HG02759 (cell line): ENCODE data around the gene EFNB1.

ENCODE experiments used
- ATAC-seq: cut with Tn5 transposase; IDR thresholded peaks from one replicate; pipeline ENCODE4 v1.9.1; 2021; ENCODE audit warnings: mild to moderate bottlenecking, moderate library complexity; ENCODE audit not compliant: unreplicated experiment

The EFNB1 gene

DNA sequence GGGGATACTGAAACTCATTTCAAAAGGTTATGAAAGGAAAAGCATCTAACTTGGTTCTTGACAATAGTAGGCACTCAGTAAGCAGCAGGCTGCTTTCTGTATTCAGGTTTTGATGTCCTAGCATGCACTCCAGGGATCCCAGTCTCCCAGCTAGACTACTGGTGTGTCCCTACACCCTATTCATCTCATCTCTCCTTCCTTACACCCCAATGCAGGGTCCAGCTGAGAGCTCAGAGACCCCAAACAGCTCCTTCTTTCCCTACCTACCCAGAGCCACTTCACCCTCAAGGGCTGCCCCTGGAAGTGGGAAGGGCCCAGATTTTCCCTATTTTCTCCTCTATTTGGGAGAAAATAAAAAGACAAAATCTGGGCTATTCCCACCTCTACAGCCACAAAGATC lies 1.6 kb upstream of the EFNB1 start:
- no peak for ATAC-seq

DNA sequence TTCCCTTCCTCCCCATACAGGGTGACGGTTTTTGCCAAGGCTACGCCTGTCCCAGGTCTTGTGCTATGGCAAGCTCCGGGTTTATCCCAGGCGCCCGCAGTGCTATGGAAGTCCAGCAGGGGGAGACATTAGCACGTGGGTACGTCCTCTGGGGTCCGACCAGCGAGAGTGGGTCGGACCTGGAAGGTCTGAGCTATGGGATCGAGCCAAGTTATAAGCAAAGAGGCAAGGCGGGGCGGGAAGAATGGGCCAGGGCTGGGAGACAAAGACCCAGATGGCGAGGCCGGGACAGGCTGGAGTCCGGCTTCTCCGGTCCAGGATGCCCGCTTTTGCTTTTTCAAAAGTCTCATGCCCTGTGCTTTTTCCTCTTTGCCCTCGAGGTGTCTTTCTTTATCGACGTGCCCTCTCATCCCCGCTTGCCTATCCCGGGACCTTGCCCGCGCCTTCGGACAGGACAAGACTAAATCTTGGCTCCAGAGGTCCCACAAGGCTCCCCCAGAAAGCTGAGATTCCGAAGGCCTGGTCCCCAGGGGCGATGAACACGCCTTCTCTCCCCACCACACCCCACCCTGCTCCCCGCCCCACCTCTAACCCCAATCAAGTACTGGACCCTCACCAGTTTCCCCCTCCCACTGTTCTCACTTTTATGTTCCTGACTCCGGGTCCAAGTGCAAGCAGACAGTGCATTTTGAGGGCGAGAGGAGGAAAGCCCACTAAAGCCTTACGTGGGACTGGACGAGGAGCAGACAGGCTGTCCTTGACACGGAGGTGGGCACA lies 785 bp upstream of the EFNB1 start:
- ATAC-seq = peak; percentile 47

DNA sequence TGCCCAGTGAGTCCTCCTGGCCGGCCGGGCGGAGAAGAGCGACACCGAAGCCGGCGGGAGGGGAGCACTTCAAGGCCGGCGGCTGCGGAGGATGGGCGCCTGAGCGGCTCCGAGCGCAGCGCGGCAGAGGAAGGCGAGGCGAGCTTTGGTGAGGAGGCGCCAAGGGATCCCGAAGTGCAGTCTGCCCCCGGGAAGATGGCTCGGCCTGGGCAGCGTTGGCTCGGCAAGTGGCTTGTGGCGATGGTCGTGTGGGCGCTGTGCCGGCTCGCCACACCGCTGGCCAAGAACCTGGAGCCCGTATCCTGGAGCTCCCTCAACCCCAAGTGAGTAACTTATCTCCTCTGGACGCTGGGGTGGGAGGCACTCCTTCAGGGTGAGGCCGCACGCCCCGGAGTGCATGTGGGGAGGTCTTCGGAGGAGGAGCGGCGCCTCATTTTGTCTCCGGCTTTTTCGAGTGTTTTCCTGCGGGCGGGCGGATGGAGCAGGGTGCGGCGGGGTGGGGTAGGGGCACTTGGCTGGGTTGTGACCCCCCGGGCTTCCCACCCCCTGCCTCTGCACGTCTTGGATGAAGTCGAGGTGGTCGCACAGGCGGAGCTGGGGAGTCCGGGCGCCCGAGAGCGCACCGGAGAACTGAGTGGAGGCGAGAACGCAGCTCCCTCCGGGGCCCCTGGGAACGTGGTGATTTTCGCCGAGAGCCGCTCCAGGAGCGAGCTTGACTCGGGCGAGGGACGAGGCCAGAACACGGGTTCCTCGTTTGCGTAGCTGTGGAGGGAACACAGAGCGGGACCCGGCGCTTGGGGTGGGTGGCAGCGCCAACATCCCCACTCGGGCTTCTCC lies 979 bp downstream of the EFNB1 start:
- ATAC-seq = no peak

DNA sequence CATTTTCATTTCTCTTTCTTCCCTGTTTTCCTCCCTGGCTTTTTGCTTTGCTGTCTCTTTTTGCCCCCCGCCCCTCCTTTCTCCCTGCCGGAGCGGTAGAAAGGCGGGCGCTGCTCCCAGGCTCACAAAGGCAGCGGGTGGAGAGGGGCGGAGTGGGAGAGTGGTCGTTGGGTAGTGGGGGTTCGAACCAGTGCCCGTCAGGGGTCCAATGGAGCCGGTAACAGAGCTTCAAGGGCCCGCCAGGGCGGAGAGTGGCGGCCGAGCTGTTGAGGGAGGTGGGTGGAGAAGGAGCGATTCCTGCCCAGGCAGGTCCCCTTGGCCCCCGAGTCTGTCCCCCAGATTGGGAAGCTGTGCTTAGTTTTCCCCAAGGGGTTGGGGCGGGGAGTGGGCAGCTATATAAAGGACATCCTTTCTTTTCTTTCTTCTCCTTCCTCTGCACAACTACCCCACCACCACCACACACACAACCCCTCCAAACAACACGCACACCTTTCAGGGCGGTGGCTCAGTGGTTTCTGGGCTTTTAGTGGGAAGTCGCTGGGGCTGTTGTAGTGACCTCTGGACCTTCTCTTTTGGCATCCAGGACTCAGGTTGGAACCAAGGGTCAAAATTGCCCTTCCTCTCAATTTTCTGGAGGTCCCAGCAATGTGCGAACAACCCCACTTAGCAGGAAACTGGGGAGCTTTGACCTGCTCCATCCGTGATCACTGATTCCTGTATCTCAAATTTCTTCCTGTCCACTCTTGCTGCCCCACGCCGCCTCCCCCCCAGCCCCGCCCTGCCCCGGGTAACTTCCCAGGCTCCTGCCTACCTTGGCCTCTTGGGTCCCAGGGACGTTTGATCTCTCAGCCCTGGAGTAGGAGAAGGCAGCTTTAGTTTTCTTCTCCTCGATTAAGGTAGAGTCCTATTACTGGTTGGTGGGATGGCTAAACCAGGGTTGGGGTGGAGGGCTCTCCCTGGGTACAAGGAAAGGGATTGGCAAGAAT lies 1.9 kb downstream of the EFNB1 start:
- ATAC-seq = no peak

DNA sequence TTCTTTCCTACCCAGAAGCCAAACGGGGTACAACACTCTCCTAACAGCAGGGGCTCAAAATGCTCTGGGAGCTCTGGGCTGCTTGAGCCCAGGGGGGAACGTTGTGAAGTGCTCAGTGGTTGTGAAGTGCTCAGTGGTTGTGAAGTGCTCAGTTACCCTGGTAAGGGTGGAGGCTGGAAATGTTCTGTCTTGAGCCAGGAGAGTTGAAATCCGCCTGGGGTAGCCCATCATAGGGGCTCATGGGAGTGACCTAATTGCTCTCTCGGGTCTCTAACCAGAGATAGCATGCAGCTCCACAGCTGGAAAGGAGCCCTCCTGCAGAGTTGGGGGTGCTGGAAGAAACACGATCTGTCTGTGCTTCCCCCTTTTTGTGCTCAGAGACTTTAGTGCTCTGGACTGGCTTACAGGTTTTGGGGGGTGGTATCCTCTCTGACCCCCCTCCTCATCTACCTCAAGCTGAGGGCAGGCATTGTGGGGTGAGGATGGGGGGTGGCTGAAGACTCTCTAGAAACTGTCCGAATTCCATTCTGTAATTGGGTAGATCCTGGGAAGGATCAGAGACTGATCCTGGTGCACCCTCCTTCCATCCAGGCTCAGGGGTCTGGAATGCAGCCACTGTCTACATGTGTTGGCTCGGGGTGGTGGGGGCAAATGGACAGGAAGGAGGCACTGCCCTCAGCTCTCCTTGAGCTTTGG lies 2.7 kb downstream of the EFNB1 start:
- ATAC-seq = no peak

DNA sequence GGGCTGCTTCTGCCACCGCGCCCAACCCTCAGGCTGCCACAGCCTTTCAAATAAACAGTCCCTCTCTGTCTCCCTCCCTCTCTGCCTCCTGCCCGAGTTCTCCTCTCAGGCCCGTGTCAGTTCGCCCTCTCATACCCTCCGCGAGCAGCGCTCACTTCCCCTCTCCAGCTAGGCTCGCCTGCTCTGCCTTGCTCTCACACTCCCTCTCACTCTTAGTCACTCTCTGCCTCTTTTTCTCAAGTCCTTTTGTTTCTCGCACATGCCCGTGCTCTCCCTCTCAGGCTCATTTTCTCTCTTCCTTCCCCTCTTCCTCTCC lies 3.2 kb downstream of the EFNB1 start:
- peak; percentile 50 for ATAC-seq

DNA sequence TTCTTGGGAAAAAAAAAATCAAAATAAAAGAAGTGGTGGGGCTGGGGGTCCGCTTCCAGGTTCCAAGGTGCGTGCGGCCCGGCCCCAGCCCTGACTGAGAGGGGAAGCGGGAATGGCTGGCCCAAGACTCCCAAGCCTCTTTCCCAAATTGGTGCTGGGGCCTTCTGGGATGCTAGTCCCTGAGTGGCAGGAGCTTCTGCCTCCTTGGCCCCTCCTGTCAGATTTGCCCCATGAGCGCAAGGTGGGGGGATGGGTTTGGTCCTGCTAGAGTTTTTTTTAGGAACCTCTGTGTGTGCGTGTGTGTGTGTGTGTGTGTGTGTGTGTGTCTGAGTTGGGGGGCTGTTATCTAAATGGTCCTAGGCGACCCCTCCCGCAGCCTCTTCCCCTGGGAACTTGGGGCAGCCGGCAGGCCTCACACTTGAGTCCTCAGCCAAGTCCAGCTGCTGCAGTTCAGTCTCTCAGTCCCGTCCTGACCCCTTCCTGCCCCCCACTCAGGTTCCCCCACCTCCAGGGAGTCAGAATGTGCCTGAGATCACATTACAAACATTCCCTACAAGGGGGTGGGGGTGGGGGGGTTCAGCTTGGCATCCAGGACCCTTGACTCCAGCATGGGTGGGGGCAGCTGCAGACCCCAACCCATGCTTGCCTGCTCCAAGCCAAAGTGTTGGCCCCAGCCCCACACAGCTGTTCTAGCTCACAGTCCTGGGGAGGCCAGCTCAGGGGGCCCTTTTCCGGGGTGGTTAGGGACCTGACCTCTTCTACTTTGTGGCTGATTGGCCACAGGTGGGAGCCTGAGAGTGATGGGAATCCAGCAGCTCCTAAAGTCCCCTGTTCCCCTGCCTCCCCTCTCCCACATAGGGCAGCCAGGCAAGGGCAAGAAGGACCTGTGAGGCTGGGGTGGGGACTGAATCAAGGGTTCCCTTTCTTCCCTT lies 4.0 kb downstream of the EFNB1 start:
- ATAC-seq = no peak

DNA sequence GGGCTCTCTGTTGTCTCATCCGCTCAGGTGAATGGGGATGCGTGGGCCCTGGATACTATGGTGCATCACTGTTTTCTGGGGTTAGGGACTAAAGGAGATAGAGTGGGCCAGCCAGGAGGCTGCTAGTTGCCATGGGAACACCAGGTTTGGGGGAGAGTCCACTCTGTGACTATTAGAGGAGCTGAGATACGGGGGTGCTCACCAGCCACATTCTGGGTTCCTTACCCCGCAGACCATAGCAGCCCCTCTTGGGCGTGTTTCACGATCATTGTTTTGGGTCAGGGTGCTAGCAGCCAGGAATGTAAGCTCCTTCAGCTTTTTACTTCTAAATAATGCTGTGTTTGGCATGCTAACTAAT lies 4.6 kb downstream of the EFNB1 start:
- no peak for ATAC-seq

DNA sequence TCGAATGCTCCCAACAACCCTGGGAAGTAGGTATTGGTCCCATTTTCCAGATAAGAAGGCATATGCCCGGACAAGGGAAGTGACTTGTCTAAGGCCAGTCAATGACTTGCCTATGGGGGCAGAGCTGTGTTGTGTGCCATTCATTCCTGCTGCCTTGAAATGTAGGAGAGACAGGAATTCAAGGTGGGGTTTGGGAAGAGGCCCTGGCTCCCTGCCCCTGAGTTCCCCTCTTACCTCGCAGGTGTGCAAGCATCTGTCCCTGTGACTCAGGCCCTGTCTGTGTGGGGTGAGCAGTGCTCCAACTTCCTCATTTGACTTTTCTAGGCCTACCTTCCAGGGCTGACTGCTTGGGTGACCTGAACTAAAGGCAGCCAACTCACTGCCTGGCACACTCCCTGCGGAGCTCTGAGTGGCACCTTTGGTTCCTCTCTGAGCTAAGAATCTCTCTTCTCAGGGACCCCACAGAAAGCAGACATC lies 5.1 kb downstream of the EFNB1 start:
- no peak for ATAC-seq

DNA sequence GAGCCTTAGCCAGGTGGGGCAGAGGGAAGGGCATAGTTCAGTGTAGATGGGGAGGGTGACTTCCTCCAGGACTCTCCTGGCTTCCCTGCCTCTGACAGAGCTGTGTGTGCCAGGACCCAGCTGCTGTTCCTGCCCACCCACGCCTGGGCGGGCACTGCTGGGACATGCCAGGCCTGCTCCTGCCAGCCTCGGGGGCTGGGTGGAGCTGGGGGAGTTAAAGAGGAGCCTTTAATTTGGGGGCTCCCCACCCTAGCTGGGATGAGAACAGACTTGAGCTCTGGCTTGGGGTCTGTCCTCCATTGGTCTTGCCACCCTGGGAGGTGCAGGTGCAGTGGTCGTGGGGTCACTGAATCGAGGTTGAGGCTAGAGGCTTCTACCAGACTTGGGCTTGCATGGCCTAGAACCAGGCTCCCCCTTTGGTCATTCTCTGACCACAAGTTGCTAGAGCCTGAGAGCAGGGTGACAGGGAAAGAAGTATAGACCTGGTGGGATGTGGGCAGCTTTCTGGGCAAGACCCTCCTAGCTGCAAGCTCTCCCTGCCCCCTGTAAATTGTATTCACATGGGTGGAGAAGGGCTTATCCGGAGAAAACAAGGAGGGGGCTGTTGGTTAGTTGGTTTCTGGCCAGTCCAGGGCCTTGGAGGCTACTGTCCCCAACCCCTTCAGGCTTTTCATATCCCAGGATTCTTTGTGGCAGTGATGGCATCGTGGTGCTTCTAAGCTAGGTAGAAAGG lies 5.7 kb downstream of the EFNB1 start:
- ATAC-seq = no peak

DNA sequence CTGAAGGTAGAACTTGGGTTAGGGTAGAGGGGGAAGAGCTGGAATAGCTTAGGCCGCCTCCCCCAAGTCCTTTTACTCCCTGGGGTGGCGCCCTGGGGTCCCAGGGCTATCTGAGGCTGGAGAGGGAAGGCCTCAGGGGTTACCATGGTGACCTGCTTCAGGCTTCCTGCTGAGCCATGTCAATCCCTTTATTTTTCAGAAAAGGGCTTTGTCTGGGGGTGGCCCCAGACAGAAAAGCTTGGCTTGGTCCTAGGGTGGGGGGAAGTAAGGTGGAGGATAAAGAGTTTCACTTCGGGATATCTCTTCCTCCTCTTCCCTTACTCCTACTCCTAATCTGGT lies 6.3 kb downstream of the EFNB1 start:
- ATAC-seq = no peak

DNA sequence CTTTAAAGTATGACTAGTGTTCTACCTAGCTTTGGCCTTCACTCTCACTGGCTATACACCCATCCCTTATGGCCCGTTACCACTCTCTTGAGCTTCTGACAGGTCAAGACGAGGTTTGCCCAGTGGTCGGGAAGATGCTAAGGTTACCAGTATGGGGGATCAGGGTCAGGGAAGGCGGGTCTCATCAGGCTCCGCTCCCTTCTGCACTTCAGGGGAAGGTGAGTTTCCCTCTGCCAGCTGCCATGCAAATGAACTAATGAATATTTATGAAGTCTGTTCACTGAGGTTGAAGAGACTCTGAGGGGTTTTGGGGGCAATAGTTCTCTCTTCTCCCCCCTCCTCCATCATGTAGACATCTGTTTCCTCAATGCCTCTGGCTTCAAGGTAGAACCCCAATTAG lies 6.6 kb downstream of the EFNB1 start:
- ATAC-seq = no peak

DNA sequence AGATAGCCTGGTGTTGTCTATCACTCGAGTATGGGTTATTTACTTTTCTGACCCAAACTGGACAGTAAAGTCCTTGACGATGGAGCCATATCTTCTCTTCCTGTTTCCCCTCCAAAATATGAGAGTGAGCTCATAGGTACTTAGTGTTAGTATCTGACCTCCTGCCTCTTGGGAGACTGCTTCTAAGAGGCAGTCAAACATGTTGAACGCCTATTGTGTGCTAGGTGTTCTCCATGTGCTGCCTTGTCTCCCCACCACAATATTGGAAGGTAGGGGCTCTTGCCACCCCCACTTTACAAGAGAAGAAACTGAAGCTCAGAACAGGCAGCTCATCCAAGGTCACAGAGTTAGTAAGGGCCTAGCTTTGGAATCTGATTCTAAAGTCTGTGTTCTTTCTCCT lies 8.3 kb downstream of the EFNB1 start:
- ATAC-seq = no peak

DNA sequence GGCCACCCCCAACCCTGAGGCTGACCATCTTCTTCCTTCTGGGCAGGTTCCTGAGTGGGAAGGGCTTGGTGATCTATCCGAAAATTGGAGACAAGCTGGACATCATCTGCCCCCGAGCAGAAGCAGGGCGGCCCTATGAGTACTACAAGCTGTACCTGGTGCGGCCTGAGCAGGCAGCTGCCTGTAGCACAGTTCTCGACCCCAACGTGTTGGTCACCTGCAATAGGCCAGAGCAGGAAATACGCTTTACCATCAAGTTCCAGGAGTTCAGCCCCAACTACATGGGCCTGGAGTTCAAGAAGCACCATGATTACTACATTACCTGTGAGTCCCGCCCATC lies 9.7 kb downstream of the EFNB1 start:
- ATAC-seq = no peak

DNA sequence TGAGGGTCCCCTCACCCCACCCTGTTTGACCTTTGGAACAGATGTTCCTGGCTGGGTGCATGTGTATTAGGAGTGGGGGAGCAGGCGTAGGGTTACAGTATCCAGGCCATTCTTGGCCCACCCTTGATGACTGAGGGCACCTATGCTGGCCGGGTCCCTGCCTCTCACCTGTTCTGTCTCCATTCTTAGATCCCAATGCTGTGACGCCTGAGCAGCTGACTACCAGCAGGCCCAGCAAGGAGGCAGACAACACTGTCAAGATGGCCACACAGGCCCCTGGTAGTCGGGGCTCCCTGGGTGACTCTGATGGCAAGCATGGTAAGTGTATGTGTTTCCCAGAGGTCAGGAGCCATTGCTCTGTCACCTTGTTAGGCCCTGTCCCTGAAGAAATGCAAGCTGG lies 10.9 kb downstream of the EFNB1 start:
- no peak for ATAC-seq

DNA sequence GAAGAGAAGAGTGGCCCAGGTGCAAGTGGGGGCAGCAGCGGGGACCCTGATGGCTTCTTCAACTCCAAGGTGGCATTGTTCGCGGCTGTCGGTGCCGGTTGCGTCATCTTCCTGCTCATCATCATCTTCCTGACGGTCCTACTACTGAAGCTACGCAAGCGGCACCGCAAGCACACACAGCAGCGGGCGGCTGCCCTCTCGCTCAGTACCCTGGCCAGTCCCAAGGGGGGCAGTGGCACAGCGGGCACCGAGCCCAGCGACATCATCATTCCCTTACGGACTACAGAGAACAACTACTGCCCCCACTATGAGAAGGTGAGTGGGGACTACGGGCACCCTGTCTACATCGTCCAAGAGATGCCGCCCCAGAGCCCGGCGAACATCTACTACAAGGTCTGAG lies 11.4 kb downstream of the EFNB1 start:
- ATAC-seq = no peak

DNA sequence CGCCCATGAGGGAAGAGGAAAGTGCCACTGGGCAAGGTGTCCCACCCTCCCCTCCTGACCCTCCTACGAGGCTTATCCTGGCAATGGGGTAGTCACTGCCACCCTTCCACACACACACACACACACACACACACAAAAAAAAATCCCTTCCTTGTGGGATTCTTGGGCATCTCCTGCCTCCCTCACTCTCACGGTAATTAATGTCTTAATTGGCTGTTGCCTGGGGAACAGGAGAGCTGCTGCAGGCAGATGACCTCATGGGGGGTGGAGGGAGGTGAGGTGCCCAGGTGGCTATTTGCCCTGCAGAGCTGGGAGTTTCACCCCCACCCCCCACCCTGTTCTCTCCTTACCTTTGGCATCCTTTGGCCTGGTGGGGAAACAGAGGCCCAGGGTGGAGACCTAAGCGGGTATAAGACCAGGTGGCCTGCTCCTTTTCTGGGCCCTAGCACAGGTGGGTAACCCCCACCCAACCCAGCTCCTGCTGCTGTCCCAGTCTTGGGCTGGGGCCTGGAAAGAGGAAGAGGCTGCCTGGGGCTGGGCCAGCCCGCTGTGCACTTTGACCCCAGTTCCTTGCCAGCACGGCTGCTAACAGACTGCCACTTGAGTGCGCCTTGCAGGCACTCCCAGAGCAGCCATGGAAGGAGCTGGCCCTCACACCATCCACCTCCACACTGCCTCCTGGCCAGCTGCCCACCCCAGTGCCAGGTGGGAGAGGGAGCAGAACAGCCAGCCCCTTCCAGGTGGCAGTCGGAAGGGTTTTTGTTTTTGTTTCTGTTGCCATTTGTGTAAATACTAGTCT lies 12.6 kb downstream of the EFNB1 start:
- no peak for ATAC-seq

DNA sequence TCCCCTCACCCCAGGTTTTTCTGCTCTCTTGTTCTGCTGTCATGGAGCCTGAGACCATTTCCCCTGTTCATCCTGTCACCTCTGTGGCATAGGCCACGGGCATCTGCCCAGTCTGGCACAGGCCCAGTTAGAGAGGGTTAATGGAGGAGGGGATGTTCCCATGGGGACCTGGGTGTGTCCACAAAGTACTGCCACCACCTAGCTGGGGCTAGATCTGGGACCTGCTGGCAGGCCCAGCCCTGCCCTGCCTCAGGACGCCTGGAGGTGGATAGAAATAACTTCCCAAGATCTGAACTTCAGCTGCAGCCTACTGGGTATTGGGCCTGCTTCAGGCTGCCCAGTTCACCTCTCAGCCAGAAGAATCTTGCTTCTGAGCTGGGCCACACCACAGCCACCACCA lies 13.5 kb downstream of the EFNB1 start:
- ATAC-seq = no peak
